Body of pancreas (tissue), 4 donors: ENCODE results near the gene TAC3. TPM values are rescaled to one million over a fixed set of nuclear protein-coding genes. Genes with fewer than 3 reads are reported as not detected.
"Not testable (repeated sequence)": the region's sequence is repeated elsewhere in the genome, so short reads cannot be mapped to it uniquely, and the experiment has no call there.

Source experiments
- ATAC-seq: fragments of 150-250 bp; one replicate; pipeline ENCODE4 v1.9.1; 2016
- DNase-seq, 4 donors: peaks; one replicate each; pipeline ENCODE4 v3.0.0-alpha.2; 2019
- H3K27ac ChIP-seq, 4 donors: fragments of 200-600 bp; sonication (generic); 1 replicate in 3 of 4; 2 replicates in 1 of 4; pipeline versions ENCODE4 v1.5.1 to v1.6.1; 2016 to 2019; ENCODE audit warnings: mild to moderate bottlenecking in 1 of 4, mixed read lengths in 1 of 4, moderate library complexity in 1 of 4
- H3K27me3 ChIP-seq, 2 donors: fragments of 200-600 bp; sonication (generic); one replicate each; pipeline ENCODE4 v1.6.0; 2016; ENCODE audit warnings: mild to moderate bottlenecking in 1 of 2
- H3K36me3 ChIP-seq, 2 donors: fragments of 200-600 bp; sonication (generic); replicated peaks in 1 of 2; 2 replicates each; pipeline ENCODE4 v1.5.1; 2016; ENCODE audit warnings: low read depth in 2 of 2; ENCODE audit not compliant: insufficient read depth in 1 of 2
- H3K4me1 ChIP-seq: fragments of 200-600 bp; sonication (generic); one replicate; pipeline ENCODE4 v1.6.0; 2016
- H3K4me3 ChIP-seq, 2 donors: fragments of 200-600 bp; sonication (generic); 1 replicate in 1 of 2; 2 replicates in 1 of 2; pipeline ENCODE4 v1.5.1; 2016 to 2019
- H3K9me3 ChIP-seq, 3 donors: fragments of 200-600 bp; sonication (generic); 1 replicate in 2 of 3; 2 replicates in 1 of 3; pipeline ENCODE4 v1.5.1; 2016
- CTCF ChIP-seq, 7 experiments: fragments of 450-650 bp in 4 of 7; fragments of 200-600 bp in 3 of 7; sonication (generic) in 3 of 7; IDR thresholded peaks; one replicate each; pipeline ENCODE4 v1.5.1; 2016 to 2019; ENCODE audit warnings: antibody characterized with exemption in 7 of 7
- POLR2A ChIP-seq, 3 donors: fragments of 450-650 bp; IDR thresholded peaks; one replicate each; pipeline ENCODE4 v1.6.1; 2016; ENCODE audit warnings: antibody characterized with exemption in 3 of 3, mild to moderate bottlenecking in 2 of 3
- WGBS, 2 donors: methylation state at CpG; one replicate each; pipeline ENCODE4 v1.1.5; 2017; 5-methylcytosine and 5-hydroxymethylcytosine counted together
- intact Hi-C: fragments of 100-400 bp; cut with DNase I; formaldehyde crosslinking; loops from one replicate; pipeline ENCODE4 v1.15.1; 2023
- total RNA-seq, 2 donors: library from RNA; depleted of rRNA; stranded (reverse); fragments of >200 nt; gene quantifications; one replicate each; pipeline ENCODE4 v1.1.0, GENCODE V29; 2016

The TAC3 gene
- total RNA-seq, 2 donors from 2014 or later: not detected

GRCh38 chr12:57055824-57056223, 39.5 kb upstream of the TAC3 start:
- Histone ChIP-seq H3K9me3 (no peaks in the 10 kb centered on the region), H3K4me3 (no peak overlapping the region), H3K4me1 (no peaks in the 10 kb centered on the region), H3K27me3 (no peaks in the 10 kb centered on the region), H3K36me3 (no peaks in the 10 kb centered on the region), H3K27ac (no peak overlapping the region)
- DNase-seq (no peak), ATAC-seq (no peak)
- TF ChIP-seq CTCF (IDR thresholded peaks at IDR 0.05) (no peak), POLR2A (IDR thresholded peaks at IDR 0.05) (no peak)
- intact Hi-C loops: no loop called here
- WGBS, 2 donors: 47 to 51% methylated on average over 3 of the region's 3 CpGs

- H3K4me1 ChIP-seq, H3K27me3 ChIP-seq, H3K9me3 ChIP-seq, H3K36me3 ChIP-seq, DNase-seq, H3K27ac ChIP-seq, H3K4me3 ChIP-seq, ATAC-seq, intact Hi-C loops: not testable (repeated sequence)
- 97 to 98% methylated on average over 4 of the region's 4 CpGs for WGBS, 2 donors
Observed at GRCh38 chr12:57053901-57054300, 37.6 kb upstream of the TAC3 start.

GRCh38 chr12:57053146-57053545, 36.8 kb upstream of the TAC3 start:
- H3K4me1 ChIP-seq, H3K27me3 ChIP-seq, intact Hi-C loops, ATAC-seq, DNase-seq, H3K36me3 ChIP-seq, H3K27ac ChIP-seq, H3K4me3 ChIP-seq, H3K9me3 ChIP-seq: not testable (repeated sequence)
- 100% methylated on average over 4 of the region's 4 CpGs for WGBS, 2 donors

GRCh38 chr12:57051011-57051410, 34.7 kb upstream of the TAC3 start:
- no peak for DNase-seq
- TF ChIP-seq CTCF (IDR thresholded peaks at IDR 0.05) (no peak), POLR2A (IDR thresholded peaks at IDR 0.05) (no peak)
- 80 to 84% methylated on average over 1 of the region's 1 CpG for WGBS, 2 donors
- Histone ChIP-seq H3K4me1 (no peaks in the 10 kb centered on the region), H3K27ac (no peak overlapping the region), H3K9me3 (no peaks in the 10 kb centered on the region), H3K27me3 (no peaks in the 10 kb centered on the region), H3K4me3 (no peak overlapping the region), H3K36me3 (no peaks in the 10 kb centered on the region)
- no peak for ATAC-seq
- intact Hi-C loops: no loop called here

- TF ChIP-seq POLR2A (IDR thresholded peaks at IDR 0.05) (no peak), CTCF (IDR thresholded peaks at IDR 0.05) (no peak)
- Histone ChIP-seq H3K9me3 (no peaks in the 10 kb centered on the region), H3K27ac (no peak within 1 kb of the TSS), H3K4me1 (no peaks in the 10 kb centered on the region), H3K27me3 (no peaks in the 10 kb centered on the region), H3K36me3 (no peaks in the 10 kb centered on the region), H3K4me3 (no peak within 1 kb of the TSS)
- intact Hi-C loops: no loop called here
- no peak for DNase-seq
- no peak for ATAC-seq
- WGBS, 2 donors: 46 to 50% methylated on average over 2 of the region's 2 CpGs
Observed at GRCh38 chr12:57049890-57050289, 33.6 kb upstream of the TAC3 start, which contains the start of gene MYO1A. Gene MYO1A (minus strand): TSS chr12:57050129. CDS start chr12:57048323, 1,806 bp downstream.

GRCh38 chr12:57049119-57049446, 32.8 kb upstream of the TAC3 start:
- TF ChIP-seq POLR2A (IDR thresholded peaks at IDR 0.05): no peak
- no peak for TF ChIP-seq CTCF (IDR thresholded peaks at IDR 0.05)
- no peak for ATAC-seq
- H3K9me3 ChIP-seq: no peaks in the 10 kb centered on the region
- no peak for DNase-seq
- H3K4me3 ChIP-seq: no peak overlapping the region
- no peaks in the 10 kb centered on the region for H3K36me3 ChIP-seq
- WGBS, 2 donors: 53 to 74% methylated on average over 4 of the region's 4 CpGs
- no peaks in the 10 kb centered on the region for H3K27me3 ChIP-seq
- no peaks in the 10 kb centered on the region for H3K4me1 ChIP-seq
- no peak overlapping the region for H3K27ac ChIP-seq
- intact Hi-C loops: no loop called here
